HS-27A (cell line): ENCODE data around the gene CDK5R2.

Experiments
- DNase-seq: peaks from one replicate; pipeline ENCODE4 v3.0.0-alpha.2; 2012; ENCODE audit warnings: low read depth, missing footprints

CDK5R2 gene

DNA sequence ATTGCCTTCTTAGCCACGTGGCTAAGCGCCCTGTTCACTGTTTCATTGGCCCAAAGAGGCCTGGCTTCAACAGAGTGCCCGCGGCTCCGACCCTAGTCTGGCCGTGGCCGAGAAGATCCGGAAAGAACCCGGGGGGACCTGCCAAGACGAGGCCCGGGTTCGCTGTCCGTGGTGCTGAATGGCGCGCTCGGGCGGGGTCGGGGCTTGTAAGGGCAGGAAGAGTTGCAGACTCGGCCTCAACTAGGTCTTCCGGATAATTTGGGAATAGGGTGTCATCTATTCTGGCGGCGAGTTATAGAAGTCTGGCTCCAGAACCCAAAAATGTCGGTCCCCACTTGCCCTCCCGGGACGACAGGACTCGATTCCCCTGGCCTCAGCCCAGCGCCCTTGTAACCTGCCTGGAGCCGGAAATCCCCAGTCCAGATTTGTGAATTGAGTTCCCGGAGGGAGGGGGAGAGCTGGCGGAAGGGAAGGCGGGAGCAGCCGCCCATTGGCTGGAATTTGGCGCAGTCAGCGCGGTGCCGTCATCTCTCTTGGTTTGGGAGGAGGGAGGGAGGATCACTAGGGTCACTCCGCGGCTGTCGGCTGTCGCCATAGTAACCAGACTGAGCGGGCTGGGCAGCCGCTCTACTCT is 3.5 kb downstream of the CDK5R2 start:
- no peak for DNase-seq

DNA sequence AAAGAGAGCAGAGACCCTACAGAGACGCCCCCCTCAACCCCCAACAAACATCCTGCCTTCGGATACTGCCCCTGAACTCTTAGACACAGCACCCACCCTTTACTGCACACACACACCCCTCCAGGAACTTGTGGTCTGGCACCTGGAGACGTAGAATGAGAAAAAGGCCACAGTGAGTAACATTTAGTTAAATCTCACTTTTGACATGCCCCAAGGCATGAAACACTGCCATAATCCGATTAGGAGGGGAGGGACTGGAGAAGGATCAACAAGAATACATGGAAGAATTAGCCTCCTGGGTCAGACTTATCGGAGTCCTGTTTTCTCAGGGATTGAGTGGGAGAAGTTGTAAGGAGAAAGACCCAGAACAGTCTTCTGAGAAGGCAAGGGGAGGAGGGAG is 4.1 kb downstream of the CDK5R2 start:
- DNase-seq: no peak

DNA sequence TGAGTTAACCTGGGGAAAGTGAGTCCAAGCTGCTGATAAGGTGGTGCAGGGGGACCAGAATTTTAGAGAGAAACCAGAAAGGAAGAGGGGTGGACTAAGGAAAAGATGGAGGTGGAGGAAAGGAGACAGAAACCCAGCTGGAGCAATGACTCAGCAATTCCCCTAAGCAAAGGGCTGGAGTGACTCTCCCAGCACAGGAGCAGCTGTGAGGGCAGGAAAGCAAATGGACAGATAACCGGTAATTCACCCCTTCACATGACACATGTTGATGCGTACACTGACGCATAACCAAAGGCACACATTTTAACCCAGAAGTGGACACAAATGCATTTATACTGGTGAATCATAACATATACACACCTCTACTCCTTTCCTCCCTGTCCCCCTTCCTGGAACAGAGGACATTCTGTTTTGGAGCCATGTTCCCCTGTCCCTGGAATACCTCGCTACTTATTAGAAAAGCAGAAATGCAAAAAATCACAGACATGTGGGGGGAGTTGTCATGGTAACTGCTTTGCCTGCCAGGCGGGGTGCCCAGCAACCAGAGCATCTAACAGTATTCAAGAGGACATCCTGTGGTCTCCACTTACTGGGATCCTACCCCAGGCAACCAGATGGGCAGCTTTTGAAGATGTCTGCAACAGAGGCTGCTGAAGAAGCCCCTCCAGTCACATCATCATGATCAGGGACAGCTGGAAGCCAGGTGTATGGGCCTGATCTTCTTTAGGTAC is 4.7 kb downstream of the CDK5R2 start:
- DNase-seq: no peak

DNA sequence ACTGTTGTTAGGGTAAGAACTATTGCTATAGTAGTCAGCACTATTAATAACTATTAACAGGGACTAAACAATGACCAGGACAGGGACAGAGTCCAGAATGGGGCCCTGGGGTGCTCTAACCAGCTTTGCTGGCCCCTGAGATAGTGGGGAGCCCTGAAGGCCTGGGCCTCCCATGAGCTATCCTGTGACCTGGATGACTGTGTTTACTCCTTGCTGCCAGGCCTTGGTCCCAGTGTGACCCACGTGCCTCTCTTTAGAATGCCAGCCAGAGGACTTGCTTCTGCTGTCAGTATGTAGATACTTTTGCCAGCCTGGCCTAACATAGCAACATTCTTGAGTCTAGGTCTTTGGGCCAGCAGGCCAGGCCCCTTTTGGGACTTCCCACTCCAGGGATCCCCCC is 11.4 kb downstream of the CDK5R2 start:
- no peak for DNase-seq

DNA sequence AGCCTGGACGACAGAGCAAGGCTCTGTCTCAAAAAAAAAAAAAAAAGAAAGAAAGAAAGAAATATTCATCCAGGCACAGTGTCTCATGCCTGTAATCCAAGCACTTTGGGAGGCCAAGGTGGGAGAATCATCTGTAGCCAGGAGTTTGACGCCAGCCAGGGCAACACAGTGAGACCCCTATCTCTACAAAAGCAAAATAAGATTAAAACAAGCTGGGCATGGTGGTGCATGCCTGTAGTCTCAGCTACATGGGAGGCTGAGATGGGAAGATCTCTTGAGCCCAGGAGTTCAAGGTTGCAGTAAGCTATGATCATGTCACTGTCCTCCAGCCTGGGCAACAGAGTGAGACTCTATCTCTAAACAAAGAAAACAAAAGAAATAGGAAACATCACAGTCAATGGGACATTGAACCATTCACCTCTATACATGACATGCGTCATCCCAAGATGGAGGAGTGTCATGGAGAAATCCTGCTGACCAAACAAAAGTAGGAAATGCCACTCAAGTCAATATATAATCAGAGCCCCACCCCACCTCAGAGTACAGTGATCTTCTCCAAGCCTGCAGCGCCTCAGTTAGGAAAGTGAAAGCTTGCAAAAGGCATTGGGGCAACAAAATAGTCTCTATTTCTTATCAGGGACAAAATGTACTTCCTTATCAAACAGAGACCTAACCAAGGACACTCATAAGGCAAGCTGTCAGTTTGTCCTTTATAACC is 15.8 kb downstream of the CDK5R2 start:
- no peak for DNase-seq

DNA sequence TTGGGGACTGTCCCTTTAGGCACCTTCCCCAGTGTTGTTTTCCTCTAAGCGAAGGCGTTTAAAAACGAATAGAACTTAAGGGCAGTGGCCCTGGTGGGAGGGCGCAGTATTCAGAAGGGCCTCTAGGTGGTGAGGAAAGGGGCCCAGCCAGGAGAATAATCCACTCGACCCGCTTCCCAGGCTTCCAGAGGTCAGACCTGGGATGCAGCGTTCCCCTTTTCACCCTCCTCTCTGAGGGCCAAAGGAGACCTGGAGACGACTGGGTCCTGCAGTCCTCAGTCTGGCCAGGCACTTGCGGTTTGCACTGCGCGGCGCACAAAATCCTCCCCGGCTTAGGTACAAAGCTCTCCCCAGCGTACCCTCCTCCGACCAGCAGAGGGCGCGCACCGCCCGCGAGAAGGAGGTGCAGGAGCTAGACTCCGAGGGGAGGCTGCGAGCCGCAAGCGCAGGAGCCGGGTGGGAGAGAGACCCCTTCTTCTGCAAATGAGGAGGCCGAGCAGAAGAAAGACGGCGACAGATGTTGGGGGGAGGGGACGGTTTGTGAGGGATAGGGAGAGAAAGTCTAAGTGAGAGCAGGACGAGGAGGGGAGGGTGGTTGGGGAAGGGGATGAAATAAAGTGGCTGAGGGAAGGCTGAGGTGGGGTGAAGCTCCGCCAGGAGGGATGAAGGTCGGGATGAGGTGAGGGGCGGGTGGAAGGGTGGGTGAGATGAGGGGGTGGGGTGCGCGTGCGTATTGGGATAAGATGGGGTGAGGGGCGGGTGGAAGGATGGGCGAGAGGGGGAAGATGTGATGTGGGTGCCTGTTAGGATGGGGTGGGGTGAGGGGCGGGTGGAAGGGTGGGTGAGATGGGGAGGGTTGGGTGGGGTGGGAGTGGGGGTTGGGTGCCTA is 20.6 kb downstream of the CDK5R2 start:
- DNase-seq: no peak

DNA sequence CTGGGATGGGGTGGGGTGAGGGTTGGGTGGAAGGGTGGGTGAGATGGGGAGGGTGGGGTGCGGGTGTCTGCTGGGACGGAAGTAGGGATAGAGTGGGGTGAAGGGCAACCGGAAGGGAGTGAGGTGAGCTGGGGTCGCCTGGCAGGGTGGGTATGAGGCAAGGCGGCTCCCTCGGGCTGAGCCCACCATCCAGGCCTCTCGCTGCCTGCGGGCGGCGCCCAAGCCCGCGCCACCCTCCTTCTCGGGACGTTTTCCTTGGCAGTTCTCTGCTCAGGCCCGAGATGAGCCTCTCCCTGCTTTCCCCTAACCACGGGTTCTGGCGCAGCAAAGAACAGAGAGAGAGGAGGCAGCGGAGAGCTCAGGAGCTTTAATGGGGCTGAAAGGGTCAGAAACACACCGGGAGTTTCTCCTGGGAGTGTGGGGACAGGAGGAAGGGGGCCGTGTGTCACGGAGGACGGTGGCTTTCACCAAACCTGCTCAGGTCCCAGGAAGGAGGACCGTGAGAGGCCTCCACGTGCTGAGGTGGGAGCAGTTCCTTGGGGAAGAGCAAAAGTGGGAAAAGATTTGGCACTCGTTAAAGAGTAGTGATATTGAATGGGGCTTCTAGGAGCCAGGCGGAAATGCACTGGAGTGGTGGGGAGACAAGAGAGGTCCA is 21.4 kb downstream of the CDK5R2 start:
- no peak for DNase-seq

DNA sequence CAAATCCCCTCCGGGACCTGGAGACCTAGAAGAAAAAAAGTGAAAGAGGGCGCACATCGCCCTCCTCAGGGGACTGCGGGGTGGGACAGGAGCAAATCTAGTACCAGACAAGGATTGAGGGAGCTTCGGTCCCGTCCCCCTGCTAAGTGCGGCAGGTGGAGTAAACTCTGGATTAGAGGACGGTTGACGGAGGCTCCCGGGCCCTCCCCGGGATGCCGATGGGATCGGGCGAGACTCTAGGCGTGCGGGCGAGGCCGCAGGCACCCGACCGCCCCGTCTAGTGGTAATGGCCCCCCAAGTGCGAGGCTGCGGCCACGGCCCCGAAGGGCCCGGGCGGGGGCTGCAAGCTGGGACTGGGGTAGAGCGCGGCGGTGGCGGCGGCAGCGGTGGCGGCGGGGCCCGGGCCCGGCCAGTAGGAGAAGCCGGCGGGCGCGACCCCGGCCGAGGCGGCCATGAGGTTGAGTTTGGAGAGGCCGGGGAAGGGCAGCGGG is 22.0 kb downstream of the CDK5R2 start:
- DNase-seq: no peak

DNA sequence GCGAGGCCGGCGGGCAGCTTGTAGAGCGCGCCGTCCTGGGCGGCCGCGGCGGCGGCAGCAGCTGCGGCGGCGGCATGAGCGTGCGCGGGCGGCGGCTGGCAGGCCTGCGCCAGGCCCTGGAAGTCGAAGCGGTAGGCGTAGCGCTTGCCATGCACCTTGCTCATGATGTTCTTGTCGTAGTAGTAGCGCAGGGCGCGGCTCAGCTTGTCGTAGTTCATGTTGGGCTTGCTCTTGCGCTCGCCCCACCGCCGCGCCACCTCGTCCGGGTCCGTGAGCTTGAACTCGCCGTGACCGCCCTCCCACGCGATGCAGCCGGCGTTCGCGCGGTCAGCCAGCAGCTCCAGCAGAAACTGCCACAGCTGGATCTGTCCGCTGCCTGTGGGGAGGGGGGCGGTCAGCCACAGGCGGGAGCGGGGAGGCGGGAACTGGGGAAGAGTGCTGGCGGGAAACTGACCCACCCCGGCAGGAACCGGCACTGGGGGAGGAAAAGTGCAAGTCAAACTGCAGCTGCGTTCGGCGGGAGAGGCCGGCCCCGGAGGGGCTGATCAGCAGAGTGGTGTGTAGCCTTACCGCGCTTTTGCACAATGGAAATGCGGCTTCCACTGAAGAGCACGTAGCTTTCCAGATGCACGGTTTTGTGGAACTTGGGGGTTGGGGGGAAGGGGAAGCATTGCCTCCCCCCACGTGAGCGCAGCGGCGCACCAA is 22.6 kb downstream of the CDK5R2 start:
- no peak for DNase-seq

DNA sequence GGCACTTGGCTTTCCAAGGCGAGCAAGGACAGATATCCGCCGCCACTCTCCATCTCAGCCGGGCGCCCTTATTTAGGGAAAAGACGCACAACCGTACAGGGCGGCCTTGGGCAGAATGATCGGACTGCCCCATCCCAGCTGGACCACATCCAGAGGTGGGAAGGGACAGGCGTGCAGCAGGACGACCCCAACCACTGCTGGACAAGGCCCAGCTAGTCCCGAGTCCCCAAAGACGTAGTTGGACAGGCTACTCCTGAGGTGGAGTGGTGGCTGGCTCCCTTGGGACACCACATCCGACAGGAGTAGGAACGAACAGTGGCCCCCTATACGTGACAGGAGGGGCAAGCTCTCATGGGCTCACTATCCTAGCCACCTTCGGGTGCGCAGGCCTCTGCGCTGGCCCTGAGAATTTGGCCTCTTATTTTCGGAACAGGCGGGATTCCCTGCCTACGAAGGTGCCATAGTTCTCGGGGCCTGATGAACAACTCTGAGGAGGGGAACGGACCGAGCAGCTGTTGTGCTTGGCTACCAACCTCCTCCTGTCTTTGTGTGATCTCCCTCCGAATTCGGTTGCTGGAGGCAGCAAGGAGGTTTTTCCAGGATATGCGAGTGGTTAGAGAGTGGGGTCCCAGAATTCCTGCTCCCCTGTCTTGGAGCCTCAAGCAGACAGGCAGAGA is 23.3 kb downstream of the CDK5R2 start:
- no peak for DNase-seq

DNA sequence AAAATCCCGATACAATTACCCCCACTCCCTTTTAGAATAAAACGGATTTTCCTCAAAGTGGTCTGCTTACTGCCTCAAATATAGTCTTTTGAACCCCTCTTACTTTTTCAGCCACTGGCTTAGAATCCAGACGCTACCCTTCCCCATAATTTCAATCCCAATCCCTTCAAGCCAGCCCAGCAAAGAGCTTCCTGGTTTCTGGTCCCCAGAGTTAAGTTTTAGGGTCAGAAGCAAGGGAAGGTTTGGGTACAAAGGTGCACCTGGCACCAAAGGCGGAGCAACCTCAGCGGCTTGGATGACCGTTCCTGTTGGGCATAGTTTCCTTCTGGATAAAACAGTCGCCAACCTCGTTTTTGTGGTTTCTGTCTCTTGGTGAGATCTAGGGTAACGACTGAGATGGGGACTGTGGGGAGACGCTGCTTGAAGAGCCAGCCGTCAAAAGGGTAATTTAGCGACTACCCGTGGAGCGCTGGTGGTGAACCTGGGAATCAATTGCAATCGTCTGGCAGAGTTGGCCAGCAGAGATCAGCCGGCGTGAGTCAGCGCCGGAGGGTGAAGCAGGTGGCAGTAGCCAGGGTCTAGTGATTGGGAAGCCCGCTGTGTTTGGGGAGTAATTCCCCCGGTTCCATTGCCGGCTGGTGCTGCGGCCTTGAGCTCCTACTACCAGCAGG is 23.9 kb downstream of the CDK5R2 start:
- no peak for DNase-seq

DNA sequence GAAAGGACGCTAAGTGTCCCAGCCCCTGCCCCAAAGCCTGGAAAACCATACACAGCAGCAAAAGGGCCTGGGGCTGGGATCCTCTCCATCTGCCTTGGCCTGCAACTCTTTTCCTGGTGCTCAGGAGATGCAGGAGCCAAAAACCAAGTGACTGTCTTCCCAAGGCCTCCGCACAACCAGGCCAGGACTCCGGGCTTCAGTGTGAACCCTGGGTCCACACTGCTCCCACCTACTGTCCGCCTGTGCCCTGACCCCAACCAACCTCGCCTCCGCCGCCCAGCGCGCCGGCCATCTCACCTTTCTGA is 24.4 kb downstream of the CDK5R2 start:
- no peak for DNase-seq

DNA sequence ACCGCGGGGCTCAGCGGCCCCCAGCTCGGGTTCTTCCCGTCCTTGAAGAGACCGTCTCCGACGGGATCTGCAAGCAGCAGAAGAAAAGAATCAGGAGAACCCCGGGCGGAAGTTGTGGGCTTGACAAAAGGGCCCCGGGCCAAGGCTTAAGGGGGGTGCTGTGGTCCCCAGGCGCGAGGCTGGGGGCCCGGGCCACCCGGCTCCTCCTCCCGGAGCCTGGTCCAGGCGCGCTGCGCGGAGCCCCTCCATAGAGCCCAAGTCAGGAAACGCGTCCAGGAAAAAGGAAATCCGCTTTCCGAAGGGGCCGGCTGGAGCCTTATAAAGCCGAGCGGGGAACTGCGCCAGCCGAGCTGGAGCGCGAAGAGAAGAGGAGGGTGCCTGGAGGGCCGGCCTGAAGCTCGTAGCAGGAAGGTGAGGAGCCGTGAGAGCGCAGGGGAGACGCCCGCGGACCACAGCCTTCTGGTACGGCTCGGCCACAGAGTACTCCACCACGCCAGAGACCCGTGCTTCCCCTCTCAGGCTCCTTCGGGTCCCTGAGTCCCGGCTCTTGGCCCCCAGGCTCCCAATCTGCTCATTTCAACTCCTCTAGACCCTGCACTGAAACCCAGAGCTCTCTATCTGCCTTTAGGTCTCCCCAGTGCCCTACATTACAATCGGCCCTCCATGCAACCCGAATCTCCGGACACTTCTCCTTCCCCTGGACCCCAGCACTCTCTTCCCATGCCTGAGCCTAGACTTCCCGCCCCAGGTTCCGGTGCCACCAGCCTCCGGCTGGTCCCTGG is 25.0 kb downstream of the CDK5R2 start:
- no peak for DNase-seq

DNA sequence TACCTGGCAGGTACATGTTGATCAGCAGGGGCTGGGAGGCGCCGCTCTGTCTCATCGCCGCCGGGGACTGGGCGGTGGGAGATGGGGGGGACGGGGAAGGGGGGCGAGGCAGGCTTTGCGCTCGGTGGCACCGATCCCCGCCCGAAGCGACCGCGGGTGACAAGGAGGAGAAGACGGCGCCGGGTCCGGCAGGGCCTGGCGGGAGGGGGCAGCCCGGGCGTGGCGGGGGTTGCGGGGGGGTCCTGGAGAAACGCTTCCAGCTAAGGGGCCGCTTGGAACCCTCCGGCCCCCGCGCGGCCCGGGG is 25.5 kb downstream of the CDK5R2 start, which contains the start of gene FEV:
Gene FEV, minus strand, starts transcription at position 164 of the 304 bp plus-strand sequence. Its CDS starts 109 bp downstream, at position 55.
- no peak for DNase-seq

DNA sequence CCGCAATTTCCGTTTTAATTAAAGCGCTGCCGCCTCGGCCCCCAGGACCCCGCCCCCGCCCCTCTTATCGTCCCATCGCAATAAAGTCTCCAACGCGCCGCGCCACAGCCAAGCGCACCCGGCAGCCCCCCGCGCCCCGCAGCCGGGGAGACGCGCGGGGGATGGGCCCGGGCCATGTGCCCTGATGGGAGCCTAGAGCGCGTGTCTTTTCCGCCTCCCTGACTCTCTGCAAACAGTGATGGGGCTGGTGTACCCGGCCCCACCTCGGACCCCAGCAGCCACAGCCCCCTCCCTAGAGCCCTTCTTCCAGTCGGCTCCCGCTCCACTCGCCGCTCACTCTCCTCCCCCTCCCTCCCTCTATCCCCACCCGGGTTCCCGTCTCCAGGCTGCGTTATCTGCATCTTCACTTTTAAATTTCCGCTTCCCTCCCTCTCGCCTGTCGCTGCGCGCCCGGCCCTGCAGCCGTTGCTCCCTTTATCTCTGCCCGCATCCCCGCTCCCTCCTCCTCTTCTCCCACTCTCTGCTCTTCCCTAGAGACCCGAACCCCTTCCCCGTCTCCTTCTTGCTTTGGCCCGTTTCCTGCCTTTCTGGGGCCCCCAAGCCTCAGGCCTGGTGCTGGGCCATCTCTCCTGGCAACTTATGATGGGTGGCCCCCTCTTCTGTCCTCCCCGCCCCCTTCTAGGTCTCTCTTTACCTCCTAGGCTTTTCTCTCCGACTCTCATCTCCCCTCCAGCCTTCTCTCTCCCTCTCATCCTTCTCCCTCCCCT is 26.0 kb downstream of the CDK5R2 start:
- DNase-seq: no peak

DNA sequence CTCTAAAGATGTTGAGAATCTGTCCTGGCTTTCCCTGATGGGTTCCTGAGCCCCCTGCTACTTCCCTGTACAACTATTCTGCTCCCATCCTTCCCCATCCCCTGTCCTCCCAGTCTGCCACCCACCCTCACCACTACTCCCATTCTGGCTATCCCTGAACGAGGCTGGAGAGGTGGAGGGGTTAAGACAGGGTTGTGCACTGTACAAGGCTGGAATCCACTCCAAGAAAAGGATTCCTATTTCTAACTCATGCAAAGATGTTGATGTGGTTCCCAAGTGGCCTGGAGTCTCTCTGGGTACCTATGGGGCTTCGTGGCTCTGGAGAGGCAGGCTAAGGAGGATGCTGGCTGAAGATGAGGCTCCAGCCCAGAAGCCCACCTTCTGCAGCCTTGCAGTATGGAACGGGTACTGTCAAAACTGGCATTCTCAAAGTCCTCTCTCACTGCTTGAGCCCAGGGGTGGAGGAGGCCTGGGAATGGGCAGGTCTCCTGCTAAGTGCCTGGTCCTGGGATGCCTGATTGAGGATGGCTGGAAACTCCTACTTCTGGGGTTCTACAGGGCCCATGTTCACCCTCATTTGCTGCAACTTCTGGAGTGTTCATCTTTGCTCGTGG is 26.8 kb downstream of the CDK5R2 start:
- no peak for DNase-seq

DNA sequence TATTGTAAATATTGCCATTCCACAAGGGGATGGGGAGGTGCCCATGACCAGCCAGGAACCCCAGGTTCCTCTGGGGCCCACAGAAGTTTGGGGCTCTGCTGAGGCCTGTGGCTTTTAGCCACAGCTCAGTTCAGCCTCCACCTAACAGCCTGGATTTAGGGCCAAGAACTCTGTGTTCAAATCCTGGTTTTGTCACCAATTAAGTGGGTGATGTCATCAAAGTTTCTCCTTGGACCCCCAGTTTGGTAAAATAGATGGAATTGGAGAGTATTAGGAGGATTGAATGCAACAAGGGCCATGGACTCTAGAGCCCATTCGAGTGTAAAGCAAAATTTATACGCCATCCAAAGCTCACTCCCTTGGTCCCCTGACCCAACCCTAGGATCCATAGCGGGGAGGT is 28.7 kb downstream of the CDK5R2 start:
- no peak for DNase-seq

DNA sequence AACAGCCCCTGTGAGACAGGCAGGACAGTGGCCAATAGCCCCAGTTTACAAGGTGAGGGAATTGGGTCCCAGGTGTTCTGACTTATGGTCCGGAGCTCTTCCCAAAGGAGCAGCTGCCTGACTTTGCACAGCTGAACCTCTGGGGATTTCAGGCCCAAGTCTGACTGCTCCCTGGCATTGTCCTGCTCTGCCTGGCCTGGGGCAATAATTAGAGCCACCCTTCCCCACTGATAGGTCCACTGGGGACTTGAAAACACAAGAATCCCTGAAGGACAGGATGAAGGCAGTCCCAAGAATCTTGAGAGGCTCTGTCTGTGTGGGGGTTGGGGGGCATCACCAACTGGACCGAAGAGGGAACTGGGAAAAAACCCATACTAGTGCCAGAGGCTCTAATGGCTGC is 29.2 kb downstream of the CDK5R2 start:
- no peak for DNase-seq
